Mucosa of rectum (tissue), 2 donors: ENCODE measurements around the gene GPR3.
"Not testable (repeated sequence)": the region's sequence is repeated elsewhere in the genome, so short reads cannot be mapped to it uniquely, and the experiment has no call there.

ENCODE experiments used
- H3K27ac ChIP-seq, 2 donors: one replicate each; pipeline ENCODE4 v1.7.0; 2013; ENCODE audit warnings: inconsistent platforms in 2 of 2, low read depth in 2 of 2, low read length in 2 of 2
- H3K27me3 ChIP-seq, 2 donors: one replicate each; pipeline ENCODE4 v1.7.0; 2013; ENCODE audit warnings: low read length in 2 of 2; ENCODE audit not compliant: control insufficient read depth in 2 of 2, insufficient read depth in 2 of 2
- H3K36me3 ChIP-seq, 2 donors: one replicate each; pipeline ENCODE4 v1.7.0; 2013; ENCODE audit warnings: low read length in 2 of 2; ENCODE audit not compliant: control insufficient read depth in 2 of 2, insufficient read depth in 2 of 2
- H3K4me1 ChIP-seq, 2 donors: one replicate each; pipeline ENCODE4 v1.7.0; 2013; ENCODE audit warnings: low read length in 2 of 2, mild to moderate bottlenecking in 1 of 2; ENCODE audit not compliant: control insufficient read depth in 2 of 2, insufficient read depth in 2 of 2
- H3K4me3 ChIP-seq, 2 donors: one replicate each; pipeline ENCODE4 v1.7.0; 2013; ENCODE audit warnings: low read length in 2 of 2
- H3K9ac ChIP-seq, 2 donors: one replicate each; pipeline ENCODE4 v1.7.0; 2013; ENCODE audit warnings: low read length in 2 of 2, low read depth in 1 of 2, mild to moderate bottlenecking in 1 of 2
- H3K9me3 ChIP-seq, 2 donors: one replicate each; pipeline ENCODE4 v1.7.0; 2013; ENCODE audit warnings: low read length in 2 of 2; ENCODE audit not compliant: control insufficient read depth in 2 of 2
- donor health status: healthy.
- donor health status: Normal muscosa, but diverticular disease.

GPR3 gene

GRCh38 chr1:27380224-27380623, 12.2 kb upstream of the GPR3 start:
- no peak overlapping the region for H3K27ac ChIP-seq
- H3K4me3 ChIP-seq = no peak overlapping the region
- no peaks in the 10 kb centered on the region for H3K9me3 ChIP-seq
- H3K36me3 ChIP-seq = no peaks in the 10 kb centered on the region
- peaks cover 3% of the 10 kb centered on the region in 2 donors for H3K4me1 ChIP-seq
- H3K9ac ChIP-seq = no peak overlapping the region
- H3K27me3 ChIP-seq = no peaks in the 10 kb centered on the region

DNA sequence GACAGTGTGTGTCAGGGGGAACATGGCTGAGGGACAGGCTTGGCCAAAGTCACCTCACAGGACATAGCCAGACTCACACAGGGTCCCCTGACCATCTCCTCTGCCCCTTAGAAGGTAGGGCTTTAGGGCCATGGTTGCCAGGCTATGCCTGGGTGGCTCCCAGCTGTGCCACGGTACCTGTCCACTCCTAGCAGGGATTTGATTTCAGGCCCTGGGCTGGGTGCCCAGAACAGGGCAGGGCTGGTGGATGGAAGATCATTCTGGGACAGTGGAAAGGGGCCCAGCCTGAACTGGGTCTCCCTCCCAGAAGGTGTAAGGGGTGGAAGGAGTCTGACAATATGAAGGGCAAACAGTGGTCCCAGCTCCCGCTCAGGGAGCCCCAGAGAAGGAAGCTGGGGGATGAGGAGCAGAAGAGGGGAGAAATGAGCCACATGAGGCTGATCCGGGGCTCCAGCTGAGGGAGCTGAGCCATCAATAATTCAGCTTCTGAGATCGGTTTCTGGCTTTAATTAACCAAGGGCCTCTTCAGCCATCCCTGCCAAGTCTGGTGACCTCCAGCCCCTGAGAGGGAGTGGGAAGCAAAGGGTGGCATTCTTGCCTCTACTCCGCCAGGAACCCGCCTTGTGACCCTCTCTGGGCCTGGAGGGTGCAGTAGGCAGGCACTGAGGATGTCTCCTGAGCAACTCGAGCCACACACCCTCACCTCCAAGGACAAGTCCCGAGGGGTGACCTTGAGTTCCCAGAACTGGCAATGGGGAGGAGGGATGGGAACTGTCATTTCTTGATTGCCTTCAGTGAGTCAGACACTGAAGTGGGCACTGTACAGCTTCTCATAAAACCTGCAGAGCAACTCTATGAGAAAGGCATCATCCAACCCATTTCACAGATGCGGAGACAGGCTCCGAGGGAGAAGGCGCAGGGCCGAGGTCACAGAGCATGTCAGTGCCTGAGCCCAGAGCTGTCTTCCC, 11.4 kb upstream of the GPR3 start:
- Histone ChIP-seq H3K9me3 (no peaks in the 10 kb centered on the region), H3K27me3 (no peaks in the 10 kb centered on the region), H3K9ac (no peak overlapping the region), H3K27ac (no peak overlapping the region), H3K36me3 (no peaks in the 10 kb centered on the region), H3K4me1 (peaks cover 3% of the 10 kb centered on the region in 2 donors), H3K4me3 (no peak overlapping the region)

DNA sequence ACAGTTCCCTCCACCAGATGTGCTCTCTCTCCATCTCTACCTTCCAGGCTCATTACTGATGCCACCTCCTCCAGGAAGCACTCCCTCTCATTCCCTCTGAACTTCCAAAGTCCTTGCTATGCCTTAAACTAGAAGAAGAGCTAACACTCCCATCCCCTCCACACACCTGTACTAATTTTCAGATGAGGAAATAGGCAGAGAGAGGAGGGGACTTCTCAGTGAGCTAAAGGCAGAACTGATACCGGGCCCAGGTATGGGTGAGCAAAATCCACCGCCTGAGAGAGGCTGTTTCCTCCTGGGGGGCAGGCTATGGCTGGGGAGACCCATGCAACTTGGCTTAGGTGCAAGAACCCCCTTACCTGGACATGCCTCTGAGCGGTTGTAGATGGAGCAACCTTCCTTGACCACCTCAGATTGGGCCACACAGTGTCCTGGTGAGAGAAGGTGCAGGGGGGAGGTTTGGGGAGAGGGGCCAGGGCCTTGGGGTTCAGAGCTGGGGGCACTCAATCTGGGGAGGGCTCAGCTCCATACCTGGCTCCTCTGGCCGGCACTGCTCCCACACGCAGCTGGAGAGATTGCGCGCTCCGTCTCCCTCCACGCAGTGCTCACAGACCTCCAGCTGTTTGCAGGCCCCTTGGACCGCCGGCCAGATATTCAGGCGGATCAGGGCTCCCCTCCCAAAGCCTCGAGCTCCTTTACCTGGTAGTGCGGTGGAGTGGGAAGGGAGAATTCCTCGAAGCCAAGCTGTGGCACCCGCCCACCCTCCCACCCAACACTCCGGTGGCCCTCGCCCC, 10.3 kb upstream of the GPR3 start:
- Histone ChIP-seq H3K9ac (no peak overlapping the region), H3K36me3 (no peaks in the 10 kb centered on the region), H3K27me3 (no peaks in the 10 kb centered on the region), H3K27ac (no peak overlapping the region), H3K4me3 (no peak overlapping the region), H3K4me1 (peaks cover 3% of the 10 kb centered on the region in 2 donors), H3K9me3 (no peaks in the 10 kb centered on the region)

GRCh38 chr1:27383039-27383605, 9.3 kb upstream of the GPR3 start, which contains the start of gene CD164L2:
TSS of gene CD164L2 (minus strand) at chr1:27383333. CDS start at chr1:27383239, 94 bp downstream.
- no peaks in the 10 kb centered on the region for H3K9me3 ChIP-seq
- no peak within 1 kb of the TSS for H3K27ac ChIP-seq
- peaks cover 3% of the 10 kb centered on the region in 2 donors for H3K4me1 ChIP-seq
- H3K27me3 ChIP-seq = no peaks in the 10 kb centered on the region
- H3K36me3 ChIP-seq = no peaks in the 10 kb centered on the region
- H3K9ac ChIP-seq = no peak within 1 kb of the TSS
- H3K4me3 ChIP-seq = no peak within 1 kb of the TSS

DNA sequence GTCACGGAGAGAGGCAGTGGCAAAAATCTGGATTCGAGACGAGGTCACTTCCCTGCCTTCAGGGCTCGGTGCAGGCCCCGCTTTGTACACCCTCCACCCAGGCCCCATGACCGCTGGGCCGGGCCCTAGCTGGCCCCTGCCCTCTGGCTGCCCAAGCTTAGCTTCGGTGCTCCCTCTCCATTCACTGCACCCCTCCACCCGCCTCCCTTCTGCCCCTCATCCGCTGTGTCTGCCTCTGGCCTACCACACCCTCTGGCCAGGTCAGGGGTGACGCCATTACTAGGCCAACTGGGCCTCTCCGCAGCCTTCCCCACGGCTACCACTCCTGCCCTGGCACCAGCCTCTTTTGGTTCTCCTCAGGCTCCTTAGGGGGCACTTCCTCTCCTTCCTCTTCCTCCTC, 8.8 kb upstream of the GPR3 start:
- no peaks in the 10 kb centered on the region for H3K9me3 ChIP-seq
- no peak overlapping the region for H3K4me3 ChIP-seq
- H3K9ac ChIP-seq = no peak overlapping the region
- H3K4me1 ChIP-seq = peaks cover 3% of the 10 kb centered on the region in 2 donors
- no peak overlapping the region for H3K27ac ChIP-seq
- H3K36me3 ChIP-seq = no peaks in the 10 kb centered on the region
- no peaks in the 10 kb centered on the region for H3K27me3 ChIP-seq

- H3K9ac ChIP-seq, H3K36me3 ChIP-seq, H3K27me3 ChIP-seq, H3K4me3 ChIP-seq, H3K4me1 ChIP-seq, H3K27ac ChIP-seq, H3K9me3 ChIP-seq: not testable (repeated sequence)
Observed at GRCh38 chr1:27384797-27385196, 7.6 kb upstream of the GPR3 start.

DNA sequence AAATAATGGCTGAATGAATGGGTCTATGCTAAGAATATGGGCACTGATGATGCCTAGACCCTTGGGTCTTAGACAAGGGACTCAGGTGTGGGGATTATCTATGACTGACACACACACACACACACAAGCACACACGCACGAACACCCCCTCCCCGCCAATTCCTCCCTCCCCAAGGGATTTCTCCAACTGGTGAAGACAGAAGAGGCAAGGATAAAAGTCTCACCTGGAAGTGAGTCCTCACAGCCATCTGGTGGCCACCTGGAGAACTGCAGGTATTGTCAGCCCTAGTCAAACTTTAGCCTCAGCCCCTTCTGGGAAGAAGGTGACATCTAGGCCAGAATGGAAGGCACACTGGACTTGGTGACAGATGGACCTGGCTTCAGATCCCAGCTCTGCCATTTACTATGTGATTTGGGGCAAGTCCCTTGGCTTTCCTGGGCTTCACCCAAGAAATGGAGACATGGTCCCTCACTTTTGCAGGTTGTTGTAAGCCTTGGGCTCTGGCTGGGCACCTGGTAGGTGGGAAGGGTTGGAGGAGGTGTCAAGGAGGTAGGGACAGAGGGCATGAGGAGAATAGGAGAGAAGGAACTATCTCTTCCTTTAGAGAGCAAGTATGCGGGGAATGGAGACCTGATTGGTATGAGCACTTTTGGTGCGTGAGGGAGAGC, 4.0 kb upstream of the GPR3 start:
- peaks cover 0 to 3% of the 10 kb centered on the region in 2 donors for H3K27me3 ChIP-seq
- H3K27ac ChIP-seq = no peak overlapping the region
- no peak overlapping the region for H3K4me3 ChIP-seq
- H3K9me3 ChIP-seq = no peaks in the 10 kb centered on the region
- H3K4me1 ChIP-seq = peaks cover 9 to 13% of the 10 kb centered on the region in 2 donors
- no peak overlapping the region for H3K9ac ChIP-seq
- no peaks in the 10 kb centered on the region for H3K36me3 ChIP-seq

DNA sequence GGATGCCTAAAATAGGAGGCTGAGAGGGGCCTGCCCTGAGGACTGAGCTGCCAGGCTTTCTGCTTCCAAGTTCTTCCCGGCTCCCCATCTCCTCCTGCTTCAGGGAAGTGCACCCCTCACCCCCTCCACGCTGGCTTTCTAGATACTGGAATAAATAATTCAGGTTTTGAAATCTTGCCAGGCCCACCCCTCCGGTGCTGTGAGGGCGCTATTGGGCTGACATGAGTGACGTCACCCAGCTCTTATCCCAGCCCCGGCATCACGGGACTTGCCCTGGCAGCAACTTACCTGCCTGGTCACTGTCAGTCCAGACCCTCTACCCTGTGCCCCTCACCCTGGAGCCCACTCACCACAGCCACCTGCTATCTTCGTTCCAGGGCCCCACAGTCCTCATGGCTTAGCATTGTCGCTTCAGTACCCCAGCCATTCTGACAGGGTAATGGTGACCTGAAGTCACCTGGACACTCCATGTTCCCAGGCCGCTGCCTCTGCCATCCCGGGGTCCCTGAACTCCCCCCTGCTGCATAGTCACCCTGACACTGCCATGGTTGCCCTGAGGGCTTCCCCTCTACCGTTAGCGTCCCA, 819 bp upstream of the GPR3 start:
- H3K36me3 ChIP-seq = no peaks in the 10 kb centered on the region
- H3K4me1 ChIP-seq = peaks cover 9 to 13% of the 10 kb centered on the region in 2 donors
- peak overlapping the region; percentile 45 to 54 for H3K9ac ChIP-seq
- H3K9me3 ChIP-seq = no peaks in the 10 kb centered on the region
- peaks cover 0 to 3% of the 10 kb centered on the region in 2 donors for H3K27me3 ChIP-seq
- no peak overlapping the region for H3K27ac ChIP-seq
- H3K4me3 ChIP-seq = peak overlapping the region; percentile 21 to 51

DNA sequence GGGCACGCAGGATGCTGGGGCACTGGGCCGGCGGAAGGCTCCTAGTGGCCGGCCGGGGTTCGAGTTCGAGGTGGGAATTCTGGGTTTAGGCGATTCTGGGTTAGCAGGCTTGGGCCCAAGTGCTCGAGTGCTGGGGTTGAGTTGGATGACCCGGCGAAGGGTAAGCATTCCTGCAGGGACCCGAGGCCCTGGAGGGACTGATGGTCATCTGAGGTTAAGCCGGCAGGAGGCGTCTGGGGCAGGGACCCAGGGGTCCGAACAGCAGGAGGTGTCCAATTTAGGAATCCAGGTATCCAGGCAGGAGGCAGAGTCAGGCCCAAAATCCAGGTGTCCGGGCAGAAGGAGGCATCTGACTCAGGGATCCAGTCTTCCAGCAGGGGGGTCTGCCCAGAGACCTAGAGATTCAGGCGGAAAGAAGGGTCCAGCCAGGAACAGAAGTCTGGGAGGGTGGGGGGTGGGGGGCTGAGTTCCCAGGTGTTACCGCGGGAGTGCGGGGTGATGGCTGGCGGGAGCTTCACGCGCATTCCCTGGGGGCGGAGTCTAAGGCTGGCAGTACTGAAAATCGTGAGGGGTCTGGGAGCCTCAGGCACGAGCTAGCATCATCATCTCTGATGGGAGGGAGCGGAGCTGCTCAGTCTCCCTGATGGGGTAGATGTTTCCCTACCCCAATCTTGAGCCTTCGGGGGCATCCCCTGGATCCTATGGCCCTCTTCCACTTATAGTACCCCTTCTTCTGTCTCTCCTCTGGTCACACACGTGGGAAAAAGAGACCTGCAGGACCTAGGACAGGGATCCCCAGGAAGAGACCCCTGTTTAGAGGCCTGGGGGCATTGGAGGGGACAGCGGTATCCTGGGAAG, 585 bp downstream of the GPR3 start:
- H3K9me3 ChIP-seq = no peaks in the 10 kb centered on the region
- H3K4me1 ChIP-seq = peaks cover 9 to 13% of the 10 kb centered on the region in 2 donors
- peak overlapping the region; percentile 47 to 67 for H3K9ac ChIP-seq
- H3K36me3 ChIP-seq = no peaks in the 10 kb centered on the region
- H3K27ac ChIP-seq = no peak overlapping the region
- peak overlapping the region; percentile 37 to 64 for H3K4me3 ChIP-seq
- H3K27me3 ChIP-seq = peaks cover 0 to 3% of the 10 kb centered on the region in 2 donors
